WTC11 (cell line): ENCODE results near the gene SOWAHB.

Experiments used
- ATF3 ChIP-seq: sonication (generic); formaldehyde crosslinking; conservative IDR thresholded peaks from 2 replicates; pipeline ENCODE4 v1.8.1; 2022; ENCODE audit warnings: mild to moderate bottlenecking, missing genetic modification reagents
- CTCF ChIP-seq: fragments of 200-600 bp; IDR thresholded peaks from 2 replicates; pipeline ENCODE4 v1.8.0; 2022; ENCODE audit warnings: antibody characterized with exemption
- E2F5 ChIP-seq: sonication (generic); formaldehyde crosslinking; IDR thresholded peaks from 2 replicates; pipeline ENCODE4 v1.8.1; 2022; ENCODE audit warnings: mild to moderate bottlenecking, moderate library complexity, missing genetic modification reagents
- MLX ChIP-seq: sonication (generic); formaldehyde crosslinking; IDR thresholded peaks from 2 replicates; pipeline ENCODE4 v1.8.1; 2023; ENCODE audit warnings: mild to moderate bottlenecking, missing genetic modification reagents, moderate library complexity
- PRDM15 ChIP-seq: sonication (generic); formaldehyde crosslinking; IDR thresholded peaks from 2 replicates; pipeline ENCODE4 v1.8.0; 2022; ENCODE audit warnings: missing genetic modification reagents
- TP53 ChIP-seq: sonication (generic); formaldehyde crosslinking; IDR thresholded peaks from 2 replicates; pipeline ENCODE4 v1.8.1; 2023; ENCODE audit warnings: mild to moderate bottlenecking, missing genetic modification reagents
- ZNF263 ChIP-seq: sonication (generic); formaldehyde crosslinking; IDR thresholded peaks from 2 replicates; pipeline ENCODE4 v1.8.1; 2022; ENCODE audit warnings: low read depth, mild to moderate bottlenecking, moderate library complexity, missing genetic modification reagents
- TF ChIP-seq, protein P1 (sequence below): sonication (generic); formaldehyde crosslinking; IDR thresholded peaks from 2 replicates; pipeline ENCODE4 v1.8.0; 2022; ENCODE audit warnings: mild to moderate bottlenecking, missing genetic modification reagents
- TF ChIP-seq, protein P2 (sequence below): sonication (generic); formaldehyde crosslinking; IDR thresholded peaks from 2 replicates; pipeline ENCODE4 v1.8.1; 2022; ENCODE audit warnings: missing genetic modification reagents, borderline replicate concordance

- TF ChIP-seq ZNF263 (CRISPR knock-in tag) = no peak
- TF ChIP-seq, protein P1, sequence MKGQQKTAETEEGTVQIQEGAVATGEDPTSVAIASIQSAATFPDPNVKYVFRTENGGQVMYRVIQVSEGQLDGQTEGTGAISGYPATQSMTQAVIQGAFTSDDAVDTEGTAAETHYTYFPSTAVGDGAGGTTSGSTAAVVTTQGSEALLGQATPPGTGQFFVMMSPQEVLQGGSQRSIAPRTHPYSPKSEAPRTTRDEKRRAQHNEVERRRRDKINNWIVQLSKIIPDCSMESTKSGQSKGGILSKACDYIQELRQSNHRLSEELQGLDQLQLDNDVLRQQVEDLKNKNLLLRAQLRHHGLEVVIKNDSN = no peak
- no peak for TF ChIP-seq PRDM15 (CRISPR knock-in tag)
- TF ChIP-seq TP53 = no peak
- TF ChIP-seq, protein P2, sequence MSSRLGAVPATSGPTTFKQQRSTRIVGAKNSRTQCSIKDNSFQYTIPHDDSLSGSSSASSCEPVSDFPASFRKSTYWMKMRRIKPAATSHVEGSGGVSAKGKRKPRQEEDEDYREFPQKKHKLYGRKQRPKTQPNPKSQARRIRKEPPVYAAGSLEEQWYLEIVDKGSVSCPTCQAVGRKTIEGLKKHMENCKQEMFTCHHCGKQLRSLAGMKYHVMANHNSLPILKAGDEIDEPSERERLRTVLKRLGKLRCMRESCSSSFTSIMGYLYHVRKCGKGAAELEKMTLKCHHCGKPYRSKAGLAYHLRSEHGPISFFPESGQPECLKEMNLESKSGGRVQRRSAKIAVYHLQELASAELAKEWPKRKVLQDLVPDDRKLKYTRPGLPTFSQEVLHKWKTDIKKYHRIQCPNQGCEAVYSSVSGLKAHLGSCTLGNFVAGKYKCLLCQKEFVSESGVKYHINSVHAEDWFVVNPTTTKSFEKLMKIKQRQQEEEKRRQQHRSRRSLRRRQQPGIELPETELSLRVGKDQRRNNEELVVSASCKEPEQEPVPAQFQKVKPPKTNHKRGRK (CRISPR knock-in tag) = no peak
- TF ChIP-seq ATF3 (CRISPR knock-in tag) = no peak
- TF ChIP-seq CTCF = no peak
- TF ChIP-seq E2F5 (CRISPR knock-in tag) = no peak
- TF ChIP-seq MLX (CRISPR knock-in tag) = no peak
Measured at GRCh38 chr4:76856243-76857073, 41.5 kb downstream of the SOWAHB start.
